GM13977 (cell line): ENCODE results near the gene NPEPPS.

ENCODE experiments used
- DNase-seq: peaks from one replicate; pipeline ENCODE4 v3.0.0; 2012; ENCODE audit warnings: low spot score
- in situ Hi-C: fragments of 300-500 bp; cut with MboI; formaldehyde crosslinking; loops from one replicate; pipeline ENCODE4 v1.12.0; 2022; ENCODE audit warnings: low sequenced_read_pairs, low pct_unique_long_range_greater_than_20kb, mixed read lengths, inconsistent platforms; ENCODE audit not compliant: unreplicated experiment
- TF ChIP-seq, protein P1 (sequence below): IDR thresholded peaks from 2 replicates; pipeline ENCODE4 v1.5.1; 2012; ENCODE audit warnings: mild to moderate bottlenecking, control low read depth; ENCODE audit not compliant: insufficient read depth; ENCODE audit errors: extremely low read depth, missing control alignments

NPEPPS gene

DNA sequence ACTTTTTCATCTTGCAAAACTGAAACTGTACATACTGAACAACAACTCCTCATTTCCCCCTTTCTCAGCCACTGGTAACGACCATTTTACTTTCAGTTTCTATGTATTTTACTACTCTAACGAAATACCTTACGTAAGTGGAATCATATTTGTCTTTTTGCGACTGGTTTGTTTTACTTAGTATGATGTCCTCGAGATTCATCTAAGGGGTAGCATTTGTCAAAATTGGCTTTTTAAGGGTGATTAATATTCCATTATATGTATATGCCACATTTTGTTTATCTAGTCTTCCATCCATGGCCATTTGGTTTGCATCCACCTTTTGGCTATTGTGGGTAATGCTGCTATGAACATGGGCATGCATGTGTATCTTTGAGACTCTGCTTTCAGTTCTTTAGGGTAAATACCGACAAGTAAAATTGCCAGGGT, 129.2 kb downstream of the NPEPPS start:
- in situ Hi-C loops, result no loop called here
- peak; percentile 31 for DNase-seq
- TF ChIP-seq, protein P1, sequence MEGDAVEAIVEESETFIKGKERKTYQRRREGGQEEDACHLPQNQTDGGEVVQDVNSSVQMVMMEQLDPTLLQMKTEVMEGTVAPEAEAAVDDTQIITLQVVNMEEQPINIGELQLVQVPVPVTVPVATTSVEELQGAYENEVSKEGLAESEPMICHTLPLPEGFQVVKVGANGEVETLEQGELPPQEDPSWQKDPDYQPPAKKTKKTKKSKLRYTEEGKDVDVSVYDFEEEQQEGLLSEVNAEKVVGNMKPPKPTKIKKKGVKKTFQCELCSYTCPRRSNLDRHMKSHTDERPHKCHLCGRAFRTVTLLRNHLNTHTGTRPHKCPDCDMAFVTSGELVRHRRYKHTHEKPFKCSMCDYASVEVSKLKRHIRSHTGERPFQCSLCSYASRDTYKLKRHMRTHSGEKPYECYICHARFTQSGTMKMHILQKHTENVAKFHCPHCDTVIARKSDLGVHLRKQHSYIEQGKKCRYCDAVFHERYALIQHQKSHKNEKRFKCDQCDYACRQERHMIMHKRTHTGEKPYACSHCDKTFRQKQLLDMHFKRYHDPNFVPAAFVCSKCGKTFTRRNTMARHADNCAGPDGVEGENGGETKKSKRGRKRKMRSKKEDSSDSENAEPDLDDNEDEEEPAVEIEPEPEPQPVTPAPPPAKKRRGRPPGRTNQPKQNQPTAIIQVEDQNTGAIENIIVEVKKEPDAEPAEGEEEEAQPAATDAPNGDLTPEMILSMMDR, result no peak

DNA sequence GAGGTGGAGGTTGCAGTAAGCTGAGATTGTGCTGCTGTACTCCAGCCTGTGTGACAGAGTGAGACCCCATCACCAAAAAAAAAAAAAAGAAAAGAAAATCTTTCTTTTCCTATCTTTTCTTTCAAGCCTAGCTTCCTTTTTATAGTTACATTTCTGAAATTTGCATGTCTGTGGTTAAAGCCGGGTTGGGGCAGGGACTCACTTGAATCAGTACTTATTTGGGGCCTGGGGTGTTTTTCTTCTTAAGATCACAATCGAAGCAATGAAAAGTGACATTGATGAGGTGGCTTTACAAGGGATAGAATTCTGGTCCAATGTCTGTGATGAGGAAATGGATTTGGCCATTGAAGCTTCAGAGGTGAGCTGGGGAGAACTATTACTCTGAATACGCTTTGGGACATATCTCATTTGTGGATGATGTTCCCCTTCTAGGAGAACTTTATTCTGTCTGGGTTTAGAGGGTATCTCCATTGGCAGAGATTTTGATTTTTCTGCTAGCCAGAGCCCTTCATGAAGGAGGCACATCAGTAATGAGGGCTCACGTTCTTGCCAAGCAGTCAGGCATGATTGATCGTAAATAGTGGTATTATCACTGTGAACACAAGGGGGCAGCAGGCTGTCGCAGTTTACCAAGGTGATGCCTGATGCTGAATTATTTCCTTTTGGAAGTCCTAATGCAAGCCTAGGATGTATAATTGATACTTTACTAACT, 133.2 kb downstream of the NPEPPS start:
- DNase-seq, result peak; percentile 55
- TF ChIP-seq, protein P1, result peak; percentile 78
- in situ Hi-C loops, result no loop called here

DNA sequence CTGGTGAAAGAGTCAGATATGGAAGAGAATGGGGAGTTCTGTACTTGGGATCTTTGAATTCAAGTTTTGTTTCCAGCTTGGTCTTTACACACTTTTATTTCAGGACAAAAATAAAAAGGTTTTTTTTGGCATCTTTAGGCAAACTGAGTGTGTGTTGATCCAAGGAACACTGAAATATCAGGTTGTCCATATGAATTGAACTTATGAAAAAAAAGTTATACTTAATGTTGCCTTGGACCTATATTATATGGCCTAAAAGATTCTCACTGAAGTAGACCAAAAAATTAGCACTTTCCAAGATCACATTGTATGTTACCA, 133.7 kb downstream of the NPEPPS start:
- in situ Hi-C loops, result no loop called here
- TF ChIP-seq, protein P1, result no peak
- DNase-seq, result no peak

DNA sequence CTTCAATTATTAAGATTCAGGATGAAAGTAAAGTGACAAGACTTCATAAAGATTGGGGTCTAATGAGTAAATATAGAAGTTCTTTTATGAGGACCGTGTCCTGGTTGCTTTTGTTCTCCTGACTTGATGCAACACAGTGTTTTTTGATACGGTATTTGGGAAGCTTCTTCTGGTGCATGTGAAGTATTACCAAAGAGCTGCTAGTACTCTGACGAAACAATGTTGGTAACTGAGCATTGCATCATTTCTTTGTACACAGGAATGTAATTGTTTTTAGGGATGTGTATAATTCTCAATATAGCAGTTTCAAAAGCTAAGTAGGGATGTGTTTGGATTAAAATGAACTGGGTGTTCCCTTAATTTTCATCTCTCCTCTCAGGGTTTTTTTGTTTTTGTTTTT, 134.7 kb downstream of the NPEPPS start:
- TF ChIP-seq, protein P1, result no peak
- DNase-seq, result no peak
- in situ Hi-C loops, result no loop called here

DNA sequence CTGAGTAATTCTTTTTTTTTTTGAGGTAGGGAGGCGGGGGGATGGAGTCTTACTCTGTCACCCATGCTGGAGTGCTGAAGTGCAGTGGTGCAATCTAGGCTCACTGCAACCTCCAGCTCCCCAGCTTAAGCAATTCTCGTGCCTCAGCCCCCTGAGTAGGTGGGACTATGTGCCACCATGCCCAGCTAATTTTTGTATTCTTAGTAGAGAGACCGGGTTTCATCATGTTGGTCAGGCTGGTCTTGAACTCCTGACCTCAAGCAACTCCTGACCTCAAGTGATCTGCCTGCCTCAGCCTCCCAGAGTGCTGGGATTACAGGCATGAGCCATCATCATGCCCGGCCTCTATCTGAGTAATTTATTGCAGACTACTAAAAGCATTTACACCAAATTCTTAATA, 138.2 kb downstream of the NPEPPS start:
- in situ Hi-C loops, result no loop called here
- DNase-seq, result no peak
- TF ChIP-seq, protein P1, result no peak

DNA sequence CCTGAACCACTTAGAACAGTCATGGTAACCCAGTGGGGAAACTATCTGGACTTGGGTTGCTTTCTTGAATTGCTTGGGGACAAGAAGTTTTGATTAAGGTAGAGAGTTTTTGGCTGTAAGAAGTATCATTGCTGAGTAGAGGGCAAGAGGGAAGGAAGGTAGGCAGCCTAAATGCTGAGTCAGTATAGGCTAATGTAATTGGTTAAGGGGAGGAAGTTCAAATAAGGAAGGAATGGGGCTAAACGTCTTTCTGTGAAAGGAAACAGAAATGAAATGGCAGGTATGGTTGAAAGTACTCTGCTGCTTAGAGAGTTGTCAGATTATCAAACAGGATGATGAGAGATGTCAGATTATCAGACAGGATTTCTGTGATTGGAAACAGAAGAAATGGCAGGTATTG, 139.2 kb downstream of the NPEPPS start:
- no peak for DNase-seq
- TF ChIP-seq, protein P1, result no peak
- in situ Hi-C loops, result no loop called here
